Myometrial cell (primary cell): ENCODE data around the gene TASOR. TPM values are rescaled to one million over a fixed set of nuclear protein-coding genes. Genes with fewer than 3 reads are reported as not detected.

ENCODE experiments used
- total RNA-seq: library from RNA; depleted of rRNA; stranded (reverse); fragments of >200 nt; gene quantifications from 2 replicates; pipeline ENCODE4 v1.2.3, GENCODE V29; 2015

Gene TASOR
- total RNA-seq: 34.0 and 57.2 TPM in 2 replicates

GRCh38 chr3:56683122-56683817 is at the start of gene TASOR:
Gene TASOR (minus strand): TSS chr3:56683265. CDS start chr3:56683006, 259 bp downstream.

Other genes with a start within 250 kb of the TASOR start
- not detected in 2 replicates for gene ERC2, start 214.8 kb downstream of the TASOR start, total RNA-seq
- 3.2 TPM in 2 replicates for gene CCDC66, start 126.1 kb downstream of the TASOR start, total RNA-seq
- 6.1 and 9.6 TPM in 2 replicates for gene ARHGEF3, start 118.7 kb upstream of the TASOR start, total RNA-seq